ENCODE measurements around the gene MTR. TPM values are rescaled to one million over a fixed set of nuclear protein-coding genes. Genes with fewer than 3 reads are reported as not detected.

MTR gene
- total and polyA plus RNA-seq, 9 of the 15 experiments (the other 6 are each of a cell fraction or from before 2014, with no cell fraction given) = 3.4 to 44.3 (median 20.3) TPM

GRCh38 chr1:236913371-236914037 is 118.4 kb downstream of the MTR start (continued):
- no peak for TF ChIP-seq ZBTB34 (CRISPR knock-in tag; IDR thresholded peaks at IDR 0.05)
- TF ChIP-seq SIX5 (IDR thresholded peaks at IDR 0.05; ENCODE audit: borderline replicate concordance in 1 of 2, insufficient read depth in 1 of 2, low read depth in 1 of 2, low read length in 2 of 2) = no peak
- TF ChIP-seq HDAC3 (IDR thresholded peaks at IDR 0.05; ENCODE audit: borderline replicate concordance, partially characterized antibody) = peak; percentile 96
- no peak for TF ChIP-seq HNRNPK (IDR thresholded peaks at IDR 0.05; ENCODE audit: low read depth, low read length, poor library complexity, severe bottlenecking)
- TF ChIP-seq STAT5A (IDR thresholded peaks at IDR 0.05; ENCODE audit: borderline replicate concordance, low read length) = peak; percentile 96
- no peak for TF ChIP-seq LCOR (CRISPR knock-in tag; IDR thresholded peaks at IDR 0.05)
- TF ChIP-seq MBD1 (CRISPR knock-in tag; IDR thresholded peaks at IDR 0.05) = no peak
- no peak for TF ChIP-seq OTX1 (CRISPR knock-in tag; IDR thresholded peaks at IDR 0.05)
- no peak for TF ChIP-seq ZNF507 (tag; conservative IDR thresholded peaks at IDR 0.05)
- TF ChIP-seq ARID4B (CRISPR knock-in tag; IDR thresholded peaks at IDR 0.05) = no peak
- peak; percentile 59; the same call in 1 of the 2 replicates for TF ChIP-seq ATF7 (IDR thresholded peaks at IDR 0.05)
- TF ChIP-seq KDM2B (CRISPR knock-in tag; IDR thresholded peaks at IDR 0.05) = no peak
- no peak for TF ChIP-seq HINFP (tag; conservative IDR thresholded peaks at IDR 0.05; ENCODE audit: low read depth)
- TF ChIP-seq E2F8 (IDR thresholded peaks at IDR 0.05; ENCODE audit: low read depth, partially characterized antibody) = no peak
- TF ChIP-seq CXXC5 (CRISPR knock-in tag; IDR thresholded peaks at IDR 0.05) = peak; percentile 63

Data from K562 (cell line).